Activated naive CD4-positive, alpha-beta T cell treated with anti-CD3 and anti-CD28 coated beads, Interleukin-2, amount 50 U/mL, for 72 hours (primary cell): ENCODE results near the gene IFT27. TPM values are rescaled to one million over a fixed set of nuclear protein-coding genes. Genes with fewer than 3 reads are reported as not detected.

Experiments used
- ATAC-seq, 2 donors: fragments of 150-1000 bp; cut with Tn5 transposase; 2 replicates each; pipeline ENCODE4 v1.10.0; 2021; ENCODE audit warnings: mild to moderate bottlenecking in 2 of 2, moderate library complexity in 2 of 2
- DNase-seq, 2 donors: peaks; one replicate each; pipeline ENCODE4 v3.0.0; 2021 to 2022; ENCODE audit warnings: low spot score in 2 of 2
- H3K27ac Mint-ChIP-seq, 2 donors: one replicate each; pipeline ENCODE4 v1.8.0; 2022; ENCODE audit warnings: mild to moderate bottlenecking in 2 of 2, mixed read lengths in 2 of 2
- H3K36me3 Mint-ChIP-seq, 2 donors: one replicate each; pipeline ENCODE4 v1.8.0; 2022; ENCODE audit warnings: mixed read lengths in 2 of 2
- H3K9me3 Mint-ChIP-seq, 2 donors: one replicate each; pipeline ENCODE4 v1.8.0; 2022; ENCODE audit warnings: mixed read lengths in 2 of 2
- total RNA-seq, 2 donors: library from RNA; stranded (reverse); gene quantifications; one replicate each; pipeline ENCODE4 v1.2.3, GENCODE V29; 2022

The IFT27 gene, protein sequence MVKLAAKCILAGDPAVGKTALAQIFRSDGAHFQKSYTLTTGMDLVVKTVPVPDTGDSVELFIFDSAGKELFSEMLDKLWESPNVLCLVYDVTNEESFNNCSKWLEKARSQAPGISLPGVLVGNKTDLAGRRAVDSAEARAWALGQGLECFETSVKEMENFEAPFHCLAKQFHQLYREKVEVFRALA
- total RNA-seq, result 10 to 100 TPM; 20.8 to 23.3 TPM

DNA sequence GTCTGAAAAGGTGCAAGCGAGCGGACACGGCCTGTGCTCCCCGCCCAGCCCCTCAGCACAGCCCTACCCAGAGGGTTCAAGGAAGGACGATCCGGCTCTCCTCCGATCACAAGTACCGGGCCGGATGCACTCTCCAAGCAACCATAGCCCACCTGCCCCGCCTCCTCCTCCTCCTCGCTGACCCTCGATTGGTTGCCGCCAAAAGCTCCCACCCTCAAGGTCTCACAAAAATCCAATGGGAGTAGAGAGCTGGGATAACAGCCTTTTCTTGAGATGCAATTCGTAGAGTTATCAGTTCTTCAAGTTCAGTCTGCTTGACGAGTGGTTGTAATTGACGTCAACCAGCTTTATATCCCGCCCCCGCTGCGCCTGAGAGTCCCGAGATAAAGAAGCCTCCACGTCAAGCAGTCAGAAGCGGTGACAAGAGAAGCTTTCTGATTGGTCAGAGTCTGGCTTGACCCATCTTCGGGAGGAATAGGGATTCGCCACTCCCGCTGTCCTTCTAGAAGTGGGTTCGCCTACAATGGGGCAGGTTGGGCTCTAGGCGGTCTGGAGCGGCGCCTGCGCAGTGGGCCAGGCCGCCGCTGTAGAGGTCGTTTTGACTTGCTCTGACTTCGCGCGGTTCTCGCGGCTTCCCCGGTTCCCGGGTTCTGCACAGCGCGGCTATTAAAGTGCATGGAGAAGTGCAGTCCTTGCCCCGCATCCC lies at the start of gene IFT27:
IFT27 (minus strand) TSS at position 156 of the 706 bp plus-strand sequence. CDS start 412 bp downstream, outside the sequence.
- H3K36me3 Mint-ChIP-seq, result peaks cover 5 to 15% of the 10 kb centered on the region in 2 donors
- ATAC-seq (peak; percentile 93 to 94), DNase-seq (peak; percentile 92 to 99)

DNA sequence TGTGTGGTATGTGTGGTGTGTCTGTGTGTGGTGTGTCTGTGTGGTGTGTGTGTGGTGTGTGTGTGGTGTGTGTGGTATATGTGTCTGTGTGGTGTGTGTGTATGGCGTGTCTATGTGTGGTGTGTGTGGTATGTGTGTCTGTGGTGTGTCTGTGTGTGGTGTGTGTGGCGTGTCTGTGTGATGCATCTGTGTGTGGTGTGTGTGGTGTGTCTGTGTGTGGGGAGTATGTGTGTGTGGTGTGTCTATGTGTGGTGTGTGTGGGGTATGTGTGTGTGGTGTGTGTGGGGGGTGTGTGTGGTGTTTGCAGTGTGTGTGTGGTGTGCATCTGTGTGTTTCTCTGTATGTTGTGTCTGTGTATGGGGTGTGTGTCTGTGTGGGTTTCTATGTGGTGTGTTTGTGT lies 48.7 kb upstream of the IFT27 start:
- H3K27ac Mint-ChIP-seq, result no peak overlapping the region
- H3K36me3 Mint-ChIP-seq, result no peaks in the 10 kb centered on the region
- H3K9me3 Mint-ChIP-seq, result no peaks in the 10 kb centered on the region
- DNase-seq, result no peak
- ATAC-seq, result no peak

More for the DNA sequence above, at the start of gene IFT27:
- H3K27ac Mint-ChIP-seq, result peak within 1 kb of the TSS; percentile 87 to 96
- peaks cover 0 to 9% of the 10 kb centered on the region in 2 donors for H3K9me3 Mint-ChIP-seq

DNA sequence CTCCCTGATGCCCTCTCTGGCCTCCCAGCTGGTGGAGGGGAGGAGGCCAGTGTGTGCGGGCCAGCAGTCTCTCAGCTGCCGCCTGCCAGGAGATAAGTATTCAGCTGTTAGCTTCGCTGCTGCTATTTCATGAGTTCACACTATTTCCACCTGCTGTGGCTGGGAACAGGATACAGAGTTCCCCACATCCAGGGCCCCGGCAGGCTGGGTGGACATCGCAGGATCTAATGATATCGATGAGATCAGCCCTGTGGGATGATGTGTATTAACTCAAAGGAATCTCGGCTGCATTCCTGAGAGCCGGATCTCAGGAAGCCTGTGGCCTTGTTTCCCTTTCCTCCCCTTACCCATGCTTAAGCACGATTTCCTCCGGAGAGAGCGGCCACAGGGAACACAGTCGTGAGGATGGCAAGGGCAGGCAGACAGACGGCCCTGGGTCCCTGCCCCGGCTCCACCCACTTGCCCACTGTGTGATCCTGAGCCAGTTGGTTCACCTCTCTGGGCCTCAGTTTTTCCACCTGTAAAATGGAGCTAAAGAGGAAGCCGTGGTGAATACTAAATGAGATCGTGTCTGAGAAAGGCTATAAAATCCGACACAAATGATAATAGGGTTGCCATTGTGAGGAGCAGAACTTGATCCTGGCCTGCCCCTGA lies 47.4 kb upstream of the IFT27 start:
- Mint-ChIP-seq H3K36me3 (no peaks in the 10 kb centered on the region), H3K27ac (no peak overlapping the region), H3K9me3 (no peaks in the 10 kb centered on the region)
- DNase-seq (no peak), ATAC-seq (no peak)

DNA sequence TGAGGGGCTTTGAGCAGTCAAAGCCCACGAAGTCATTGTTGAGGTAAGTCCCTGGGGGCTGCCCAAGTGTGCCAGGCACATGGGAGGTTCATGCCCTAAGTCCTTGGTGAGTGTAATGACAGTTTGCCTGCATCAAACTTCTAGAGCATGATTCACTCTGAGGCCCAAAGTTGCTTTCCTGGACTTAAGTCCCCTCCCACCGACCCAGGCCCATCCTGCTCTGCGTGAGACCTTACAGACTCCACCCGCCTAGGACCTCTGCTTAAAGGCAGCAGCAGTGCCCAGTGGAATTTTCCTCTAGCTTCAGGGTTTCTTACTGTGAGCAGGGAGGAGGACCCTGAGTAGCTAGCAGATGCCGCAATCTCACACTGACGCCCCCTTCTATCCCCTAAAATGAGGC lies 46.7 kb upstream of the IFT27 start:
- peaks cover 0 to 3% of the 10 kb centered on the region in 2 donors for H3K36me3 Mint-ChIP-seq
- no peak for ATAC-seq
- H3K27ac Mint-ChIP-seq, result no peak overlapping the region
- no peaks in the 10 kb centered on the region for H3K9me3 Mint-ChIP-seq
- no peak for DNase-seq

DNA sequence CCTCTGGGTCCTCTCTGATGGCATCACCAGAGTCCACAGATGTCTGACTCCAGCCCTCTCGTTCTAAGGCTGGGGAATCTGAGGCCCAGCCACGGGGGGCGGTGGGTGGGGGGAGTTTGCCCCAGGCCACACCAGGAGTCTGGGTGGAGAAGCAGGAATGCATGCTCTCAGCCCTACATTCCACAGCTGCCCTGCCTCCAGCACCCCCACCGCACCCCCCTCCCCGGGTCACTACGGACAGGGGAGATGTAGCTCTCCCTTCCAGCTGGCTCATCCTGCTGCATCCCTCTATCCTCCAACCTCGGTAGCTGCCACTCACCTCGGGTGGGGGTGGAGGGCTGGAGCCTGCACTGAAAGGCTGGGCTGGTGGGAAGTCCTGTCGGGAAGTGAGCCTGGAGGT lies 43.2 kb upstream of the IFT27 start:
- ATAC-seq (no peak), DNase-seq (no peak)
- H3K27ac Mint-ChIP-seq, result no peak overlapping the region
- no peaks in the 10 kb centered on the region for H3K9me3 Mint-ChIP-seq
- H3K36me3 Mint-ChIP-seq, result peaks cover 0 to 6% of the 10 kb centered on the region in 2 donors

DNA sequence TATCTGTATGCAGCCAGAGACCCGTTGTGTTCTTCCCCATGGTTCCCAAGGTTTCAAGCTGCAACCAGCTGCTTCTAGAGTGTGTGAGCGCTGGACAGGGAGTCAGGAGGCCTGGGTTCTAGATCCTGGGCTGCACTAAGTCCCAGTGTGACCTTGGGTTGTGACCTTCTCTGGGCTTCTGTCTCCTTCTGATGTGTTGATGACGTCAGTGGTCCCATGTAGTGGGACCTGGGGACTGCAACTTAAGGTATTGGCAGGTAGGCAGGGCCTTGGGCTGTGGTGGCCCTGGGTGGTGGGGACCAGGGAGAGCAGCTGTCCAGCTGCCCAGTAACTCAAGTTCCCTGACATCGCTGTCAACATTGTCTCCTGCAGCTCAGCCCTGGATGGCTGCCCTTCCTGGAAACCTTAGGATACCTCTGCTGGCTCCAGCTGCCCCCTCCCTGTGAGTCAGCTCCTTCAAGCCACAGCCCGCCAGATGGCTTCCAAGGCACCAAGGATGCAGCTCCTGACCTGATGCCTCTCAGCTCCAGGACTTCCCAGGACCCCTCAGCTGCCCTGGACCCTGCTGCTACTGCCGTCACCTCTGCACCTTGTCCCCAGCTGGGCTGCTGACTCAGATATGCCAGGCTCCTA lies 42.2 kb upstream of the IFT27 start:
- no peak for ATAC-seq
- Mint-ChIP-seq H3K27ac (no peak overlapping the region), H3K36me3 (peaks cover 0 to 6% of the 10 kb centered on the region in 2 donors), H3K9me3 (no peaks in the 10 kb centered on the region)
- DNase-seq, result no peak

DNA sequence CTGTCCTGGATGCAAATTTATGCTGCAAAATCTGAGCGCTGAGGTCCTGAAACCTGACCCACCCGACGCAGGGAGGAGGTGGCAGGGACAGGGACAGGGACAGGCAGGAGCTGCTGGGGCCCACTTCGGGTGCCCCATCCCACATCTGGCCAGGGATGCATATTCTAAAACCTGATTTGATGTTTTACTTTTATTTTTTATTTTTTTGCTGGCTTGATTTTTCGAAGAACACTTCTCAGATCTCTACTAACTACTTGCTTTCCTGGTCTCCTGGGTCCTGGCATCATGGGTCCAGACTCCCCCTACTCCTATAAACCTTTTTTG lies 41.6 kb upstream of the IFT27 start:
- ATAC-seq, result no peak
- Mint-ChIP-seq H3K27ac (no peak overlapping the region), H3K9me3 (no peaks in the 10 kb centered on the region)

DNA sequence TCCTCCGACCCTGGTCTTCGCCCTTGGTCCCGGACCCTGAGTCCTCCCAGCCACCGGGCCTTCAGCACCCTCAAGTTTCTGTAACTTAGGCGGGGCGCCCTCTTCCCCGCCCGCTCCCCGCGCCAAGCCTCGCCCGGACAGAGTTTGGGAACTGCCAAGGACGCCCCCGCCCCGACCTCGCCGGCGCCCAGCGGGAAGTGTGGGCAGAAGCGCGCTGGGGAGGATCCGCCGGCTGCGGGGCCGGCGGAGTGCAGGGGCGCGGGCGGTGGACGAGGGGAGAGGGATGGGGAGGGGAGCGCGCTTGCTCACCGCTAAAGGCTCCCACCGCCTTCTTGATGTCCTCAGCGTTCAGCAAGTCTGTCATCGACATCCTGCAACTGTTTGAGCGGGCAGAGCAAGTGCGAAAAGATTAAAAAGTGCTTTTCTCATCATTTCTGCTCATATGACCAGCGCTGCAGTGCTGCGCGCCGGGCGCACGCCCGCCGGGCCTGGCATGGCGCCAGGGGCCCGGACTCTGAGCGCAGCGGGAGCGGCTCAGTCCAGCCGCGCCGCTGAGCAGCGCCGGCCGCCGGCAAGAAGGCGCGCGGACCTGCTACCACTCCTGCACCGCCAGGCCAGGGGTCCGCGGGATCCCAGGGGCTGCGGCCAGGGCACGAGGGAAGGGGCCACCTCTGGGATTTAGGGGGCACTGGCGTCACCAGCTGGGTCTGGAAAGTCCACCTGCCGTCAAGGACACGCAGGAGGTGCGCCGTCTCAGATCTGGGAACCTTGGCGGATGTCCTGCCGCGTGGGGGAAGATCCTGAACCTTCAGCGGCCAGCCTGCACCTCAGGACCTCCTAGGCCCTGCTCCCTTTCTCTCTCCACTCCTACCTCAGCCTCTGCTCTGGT lies 41.0 kb upstream of the IFT27 start, which contains the start of gene PVALB:
PVALB (minus strand) TSS at position 400 of the 889 bp plus-strand sequence; CDS start at position 370, 30 bp downstream.
- ATAC-seq, result peak; percentile 16 to 60
- no peak for DNase-seq
- no peaks in the 10 kb centered on the region for H3K9me3 Mint-ChIP-seq
- H3K27ac Mint-ChIP-seq, result no peak within 1 kb of the TSS
- H3K36me3 Mint-ChIP-seq, result peaks cover 0 to 6% of the 10 kb centered on the region in 2 donors

More for the DNA sequence above, 41.6 kb upstream of the IFT27 start:
- H3K36me3 Mint-ChIP-seq, result peaks cover 0 to 6% of the 10 kb centered on the region in 2 donors
- DNase-seq, result no peak

DNA sequence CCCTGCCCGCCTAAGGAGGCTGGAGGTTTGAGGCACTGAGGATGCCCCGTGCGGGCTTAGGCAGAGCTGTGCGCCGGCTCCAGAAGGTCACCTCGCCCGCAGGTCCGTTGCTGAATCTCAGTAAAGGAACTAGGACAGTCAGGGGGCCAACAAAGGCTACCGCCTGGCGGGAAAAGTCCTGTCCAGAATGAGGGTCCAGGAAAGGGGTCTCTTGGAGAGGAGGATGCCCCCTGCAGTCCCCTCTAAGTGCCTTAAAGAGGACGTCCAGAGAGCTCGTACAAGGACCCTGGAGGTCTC lies 40.4 kb upstream of the IFT27 start:
- no peak for DNase-seq
- peaks cover 0 to 6% of the 10 kb centered on the region in 2 donors for H3K36me3 Mint-ChIP-seq
- H3K27ac Mint-ChIP-seq, result no peak overlapping the region
- peak in 1 of 2 donors; percentile 9 for ATAC-seq
- no peaks in the 10 kb centered on the region for H3K9me3 Mint-ChIP-seq

DNA sequence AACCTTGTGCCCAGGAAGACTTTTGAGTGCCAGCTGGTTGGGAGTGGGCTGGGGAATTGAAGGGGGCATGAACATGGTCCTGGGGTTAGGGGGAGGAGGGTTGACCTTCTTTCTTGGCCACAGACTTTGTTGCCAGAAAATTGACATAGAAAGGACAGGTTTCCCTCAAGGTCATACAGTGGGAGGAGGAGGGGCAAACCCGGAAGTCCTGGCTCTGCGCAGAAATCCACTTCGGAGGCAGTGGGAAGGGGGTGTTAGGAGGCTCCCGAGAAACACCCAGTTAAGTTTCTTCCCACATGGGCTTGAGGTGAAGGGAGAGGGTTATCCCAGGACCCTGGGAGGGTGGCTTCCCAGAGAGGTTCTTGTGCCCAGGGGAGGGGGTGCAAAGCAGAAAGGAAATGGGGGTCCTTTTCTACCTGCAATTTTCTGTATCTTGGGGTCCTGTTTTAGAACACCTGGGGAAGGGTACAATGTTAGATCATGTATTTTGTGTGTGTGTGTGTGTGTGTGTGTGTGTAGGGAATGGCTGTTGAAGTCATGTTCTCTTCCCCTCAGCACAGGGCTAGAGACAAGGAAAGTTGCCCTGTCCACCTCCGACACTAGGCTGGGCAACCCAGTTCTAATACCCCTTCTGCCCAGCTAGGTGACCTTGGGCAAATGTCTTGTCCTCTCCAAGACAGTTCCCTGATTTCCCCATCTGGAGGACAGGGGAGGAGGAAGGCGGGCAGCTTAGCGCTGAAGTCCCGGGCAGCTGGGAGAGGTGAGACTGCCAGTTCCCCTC lies 39.8 kb upstream of the IFT27 start:
- ATAC-seq (no peak), DNase-seq (no peak)
- H3K9me3 Mint-ChIP-seq, result no peaks in the 10 kb centered on the region
- no peak overlapping the region for H3K27ac Mint-ChIP-seq
- peaks cover 0 to 6% of the 10 kb centered on the region in 2 donors for H3K36me3 Mint-ChIP-seq

DNA sequence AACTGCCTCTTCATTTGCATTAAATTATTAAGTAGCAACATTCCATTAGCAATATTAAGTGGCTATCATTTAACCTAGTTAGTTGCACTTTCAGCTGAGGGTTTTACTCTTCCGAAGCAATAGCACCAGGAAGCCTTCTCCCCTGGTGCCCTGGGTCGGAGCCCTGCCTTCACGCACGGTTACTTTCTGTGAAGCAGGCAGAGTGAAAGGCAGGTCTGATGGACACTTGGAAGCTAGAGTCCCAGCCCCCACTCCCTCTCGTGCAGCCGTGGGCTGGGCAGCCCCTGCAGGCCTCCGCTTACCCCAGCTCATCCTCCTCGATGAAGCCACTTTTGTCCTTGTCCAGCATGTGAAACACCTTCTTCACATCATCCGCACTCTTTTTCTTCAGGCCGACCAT lies 38.9 kb upstream of the IFT27 start:
- ATAC-seq (no peak), DNase-seq (no peak)
- no peaks in the 10 kb centered on the region for H3K9me3 Mint-ChIP-seq
- peaks cover 0 to 6% of the 10 kb centered on the region in 2 donors for H3K36me3 Mint-ChIP-seq
- H3K27ac Mint-ChIP-seq, result no peak overlapping the region

DNA sequence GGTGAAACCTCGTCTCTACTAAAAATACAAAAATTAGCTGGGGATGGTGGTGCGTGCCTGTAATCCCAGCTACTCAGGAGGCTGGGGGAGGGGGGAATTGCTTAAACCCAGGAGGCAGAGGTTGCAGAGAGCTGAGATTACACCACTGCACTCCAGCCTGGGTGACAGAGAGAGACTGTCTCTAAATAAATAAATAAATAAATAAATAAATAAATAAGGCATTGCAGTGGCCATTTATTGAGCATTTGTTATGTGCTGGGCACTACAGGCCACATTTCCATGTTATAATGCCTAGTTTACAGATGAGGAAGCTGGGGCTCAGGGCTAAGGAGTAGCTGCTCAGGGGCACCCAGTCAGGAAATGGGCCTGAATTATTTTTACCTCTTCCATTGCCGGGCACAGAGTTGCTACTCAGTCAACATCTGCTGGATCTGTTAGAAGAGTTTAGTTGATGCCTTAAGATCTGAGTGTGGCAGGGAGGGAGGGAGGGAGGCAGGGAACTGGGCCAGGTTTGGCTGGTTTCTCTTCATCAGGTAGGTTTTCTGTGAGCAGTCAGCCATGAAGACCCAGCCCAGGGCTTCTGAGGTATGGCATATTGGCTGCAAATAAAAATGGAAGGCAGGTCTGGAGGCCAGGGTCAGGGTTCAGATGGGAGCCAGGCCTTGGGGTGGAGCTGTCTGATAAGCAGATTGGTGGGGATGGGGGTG lies 35.3 kb upstream of the IFT27 start:
- no peaks in the 10 kb centered on the region for H3K9me3 Mint-ChIP-seq
- H3K36me3 Mint-ChIP-seq, result no peaks in the 10 kb centered on the region
- ATAC-seq, result no peak
- no peak overlapping the region for H3K27ac Mint-ChIP-seq
- no peak for DNase-seq

DNA sequence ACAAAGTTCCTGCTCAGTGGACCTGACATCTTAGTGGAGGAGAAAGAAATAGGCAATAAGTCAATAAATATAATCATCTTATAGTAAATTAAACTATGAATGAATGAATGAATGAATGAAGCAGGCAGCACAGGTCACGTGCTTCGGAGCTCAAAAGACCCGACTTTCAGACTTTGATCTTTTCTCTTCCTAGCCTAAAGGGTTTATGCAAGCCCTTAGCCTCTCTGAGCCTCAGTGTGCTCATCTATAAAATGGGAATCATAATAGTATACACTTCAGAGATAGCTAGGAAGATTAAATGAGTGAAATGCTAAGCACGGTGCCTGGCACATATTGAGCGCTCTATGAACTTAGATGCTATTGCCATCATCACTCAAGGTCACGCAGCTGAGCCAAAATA lies 33.4 kb upstream of the IFT27 start:
- DNase-seq (no peak), ATAC-seq (no peak)
- Mint-ChIP-seq H3K27ac (peak overlapping the region in 1 of 2 donors; percentile 27), H3K9me3 (no peaks in the 10 kb centered on the region), H3K36me3 (no peaks in the 10 kb centered on the region)

DNA sequence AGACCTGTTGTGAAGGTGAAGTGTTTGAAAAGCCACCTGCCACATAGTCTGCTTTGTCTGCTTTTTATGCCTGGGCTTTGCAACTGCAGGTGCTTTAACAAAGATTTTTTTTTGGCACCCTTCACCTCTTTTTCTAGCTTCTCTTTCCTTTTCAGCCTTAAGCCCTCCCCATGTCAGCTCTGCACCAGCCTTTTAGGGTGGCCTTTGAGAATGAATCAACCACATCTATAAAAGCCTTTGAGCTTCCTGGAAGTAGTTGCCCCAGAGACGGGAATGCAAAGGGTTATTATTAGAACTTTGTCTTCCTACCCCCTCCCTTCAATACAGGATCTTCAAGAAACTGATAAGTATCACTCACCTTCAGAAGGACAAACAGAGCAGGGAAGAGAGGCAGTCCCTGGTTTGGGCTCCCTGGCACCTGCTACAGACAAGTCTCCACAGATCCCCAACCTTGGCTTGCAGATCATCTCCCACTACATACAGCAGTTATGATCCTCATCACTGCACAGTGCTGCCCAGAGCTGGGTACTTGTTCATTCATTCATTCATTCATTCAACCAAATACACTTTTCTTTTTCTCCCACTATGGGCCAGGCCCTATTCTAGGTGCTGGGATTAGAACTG lies 32.9 kb upstream of the IFT27 start:
- DNase-seq (no peak), ATAC-seq (no peak)
- no peaks in the 10 kb centered on the region for H3K36me3 Mint-ChIP-seq
- H3K27ac Mint-ChIP-seq, result peak overlapping the region; percentile 27 to 44
- no peaks in the 10 kb centered on the region for H3K9me3 Mint-ChIP-seq

DNA sequence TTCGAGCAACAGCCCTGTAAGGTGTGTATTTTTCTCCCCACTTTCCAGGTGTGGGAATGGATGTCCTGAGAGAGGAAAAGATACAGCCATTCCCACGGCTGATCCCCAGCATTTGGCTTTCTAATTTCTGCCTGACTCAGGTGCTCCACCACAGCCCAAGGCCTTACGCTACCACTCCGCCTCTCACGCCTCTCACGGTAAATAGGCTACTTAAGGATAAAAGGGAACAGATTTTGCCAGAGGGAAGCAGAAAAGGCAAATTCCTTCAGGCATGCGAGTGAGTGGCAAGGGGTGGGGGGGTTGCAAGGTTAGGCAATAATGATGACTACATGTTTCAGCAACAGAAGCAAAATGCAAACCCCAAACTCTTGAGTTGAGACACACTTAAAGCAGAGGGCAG lies 31.7 kb upstream of the IFT27 start:
- DNase-seq (no peak), ATAC-seq (no peak)
- no peaks in the 10 kb centered on the region for H3K9me3 Mint-ChIP-seq
- H3K27ac Mint-ChIP-seq, result peak overlapping the region in 1 of 2 donors; percentile 27
- H3K36me3 Mint-ChIP-seq, result no peaks in the 10 kb centered on the region
